Stomach smooth muscle (tissue), 2 donors: ENCODE measurements around the gene DACT1.

ENCODE experiments used
- H3K27ac ChIP-seq: one replicate; pipeline ENCODE4 v1.7.0; 2013; ENCODE audit warnings: mild to moderate bottlenecking, low read length, inconsistent platforms
- H3K27me3 ChIP-seq, 2 donors: one replicate each; pipeline ENCODE4 v1.7.0; 2013; ENCODE audit warnings: low read length in 2 of 2; ENCODE audit not compliant: insufficient read depth in 2 of 2, control insufficient read depth in 1 of 2
- H3K36me3 ChIP-seq, 2 donors: one replicate each; pipeline ENCODE4 v1.7.0; 2013; ENCODE audit warnings: low read length in 2 of 2; ENCODE audit not compliant: control insufficient read depth in 2 of 2, insufficient read depth in 2 of 2
- H3K4me1 ChIP-seq: one replicate; pipeline ENCODE4 v1.7.0; 2013; ENCODE audit warnings: low read length; ENCODE audit not compliant: control insufficient read depth, insufficient read depth
- H3K4me3 ChIP-seq, 2 donors: one replicate each; pipeline ENCODE4 v1.7.0; 2013; ENCODE audit warnings: low read length in 2 of 2
- H3K9ac ChIP-seq, 2 donors: one replicate each; pipeline ENCODE4 v1.7.0; 2013; ENCODE audit warnings: low read length in 2 of 2, mild to moderate bottlenecking in 1 of 2
- H3K9me3 ChIP-seq, 2 donors: one replicate each; pipeline ENCODE4 v1.7.0; 2013; ENCODE audit warnings: low read length in 2 of 2; ENCODE audit not compliant: control insufficient read depth in 2 of 2
- donor health status: healthy.
- donor health status: Pancreatic carcinoma.

Gene DACT1

DNA sequence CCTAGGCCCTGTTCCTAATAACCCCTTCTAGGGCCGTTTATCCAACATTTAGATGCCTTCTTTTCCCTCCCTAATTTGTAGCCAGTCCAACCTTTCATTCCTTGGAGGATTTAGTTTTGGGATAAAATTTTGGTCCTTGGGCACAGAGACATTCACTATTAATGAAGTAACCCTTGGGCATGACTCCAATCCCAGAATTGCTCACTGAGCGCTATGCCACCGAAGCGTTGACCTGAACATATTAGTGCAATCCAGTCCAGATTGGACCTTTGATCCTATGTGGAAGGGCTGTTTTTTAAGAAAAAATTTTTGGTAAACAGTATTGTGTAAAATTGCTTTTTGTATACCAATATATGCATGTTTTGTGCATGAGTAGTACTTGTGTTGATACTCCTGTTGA, 10.0 kb downstream of the DACT1 start:
- H3K4me3 ChIP-seq, result no peak overlapping the region
- H3K9ac ChIP-seq, result no peak overlapping the region
- peaks cover 20 to 27% of the 10 kb centered on the region in 2 donors for H3K36me3 ChIP-seq
- H3K27me3 ChIP-seq, result no peaks in the 10 kb centered on the region
- no peaks in the 10 kb centered on the region for H3K4me1 ChIP-seq
- H3K27ac ChIP-seq, result no peak overlapping the region
- no peaks in the 10 kb centered on the region for H3K9me3 ChIP-seq

DNA sequence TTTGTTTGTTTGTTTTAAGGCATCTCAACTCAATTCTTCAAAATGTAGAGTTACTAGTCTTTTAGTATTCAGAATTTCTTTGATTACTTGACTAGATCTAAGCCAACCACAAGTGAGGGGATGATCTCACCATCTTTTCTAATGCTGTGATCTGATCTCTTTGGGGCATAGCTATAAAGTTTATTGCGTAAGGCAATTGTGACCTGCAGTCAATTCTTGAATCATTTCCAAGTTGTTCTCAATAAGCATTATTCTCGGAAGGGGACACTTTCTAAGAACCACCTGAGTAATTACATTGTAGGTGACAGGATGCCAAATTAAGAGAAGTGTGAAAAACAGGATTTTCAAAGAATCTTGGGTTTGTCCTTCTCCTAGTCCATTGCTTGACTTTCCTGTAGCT, 13.1 kb downstream of the DACT1 start:
- Histone ChIP-seq H3K36me3 (peaks cover 2 to 10% of the 10 kb centered on the region in 2 donors), H3K4me3 (no peak overlapping the region), H3K9me3 (no peaks in the 10 kb centered on the region), H3K4me1 (no peaks in the 10 kb centered on the region), H3K9ac (no peak overlapping the region), H3K27ac (no peak overlapping the region), H3K27me3 (no peaks in the 10 kb centered on the region)

DNA sequence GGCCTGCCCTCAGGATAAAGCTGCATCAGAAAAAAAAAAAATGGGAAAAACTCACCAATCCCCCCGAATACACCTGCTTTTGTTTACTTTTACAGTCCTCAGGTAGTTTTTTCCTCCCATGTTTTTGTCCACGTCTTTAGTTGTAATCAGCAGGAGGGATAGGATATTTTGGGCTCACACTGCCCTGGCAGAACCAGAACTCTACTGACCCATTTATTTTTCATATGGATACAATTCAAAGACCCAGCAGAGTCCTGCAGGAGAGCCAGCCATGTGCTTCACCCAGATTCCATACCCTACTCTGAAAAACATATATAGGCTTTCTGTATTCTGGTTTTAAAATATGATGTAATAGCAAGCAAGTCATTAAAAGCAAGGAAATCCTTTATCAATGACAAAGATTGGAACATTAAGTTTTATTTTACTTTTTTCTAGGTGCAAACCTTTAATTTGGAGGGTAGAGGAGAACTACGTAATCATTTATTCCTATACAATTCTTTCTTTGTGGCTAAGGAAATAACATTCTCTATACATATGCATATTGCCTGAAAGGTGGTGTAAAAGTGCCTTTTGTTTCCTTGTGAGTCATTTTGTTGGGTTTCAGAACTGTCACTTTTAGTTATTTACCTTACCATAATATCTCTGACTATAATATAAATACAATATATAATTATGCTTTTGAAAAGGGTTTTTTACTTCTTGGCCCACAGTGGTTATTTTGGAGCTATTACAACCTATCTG, 19.1 kb downstream of the DACT1 start:
- H3K27me3 ChIP-seq, result no peaks in the 10 kb centered on the region
- H3K4me1 ChIP-seq, result no peaks in the 10 kb centered on the region
- no peaks in the 10 kb centered on the region for H3K9me3 ChIP-seq
- H3K4me3 ChIP-seq, result no peak overlapping the region
- no peak overlapping the region for H3K27ac ChIP-seq
- H3K9ac ChIP-seq, result no peak overlapping the region
- H3K36me3 ChIP-seq, result no peaks in the 10 kb centered on the region

DNA sequence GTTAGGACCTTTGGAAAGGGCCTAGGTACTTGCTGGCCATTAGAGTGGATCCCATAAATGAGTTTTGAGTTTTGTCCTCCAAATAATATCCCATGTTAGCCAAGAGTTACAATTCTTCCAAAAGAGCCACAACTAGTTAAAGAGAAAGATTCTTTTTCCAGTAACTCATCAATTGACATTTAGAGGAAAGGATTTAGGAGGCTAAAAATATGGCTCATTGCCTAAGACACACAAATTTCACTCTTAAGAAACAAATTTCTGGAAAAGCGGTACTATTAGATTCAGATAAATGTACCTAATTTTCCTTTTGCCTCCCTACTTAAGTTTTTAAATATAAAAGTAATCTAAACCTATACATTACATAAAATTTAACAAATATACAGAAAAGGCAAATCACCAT, 21.3 kb downstream of the DACT1 start:
- Histone ChIP-seq H3K27me3 (no peaks in the 10 kb centered on the region), H3K9me3 (no peaks in the 10 kb centered on the region), H3K9ac (no peak overlapping the region), H3K4me1 (no peaks in the 10 kb centered on the region), H3K4me3 (no peak overlapping the region), H3K27ac (no peak overlapping the region), H3K36me3 (no peaks in the 10 kb centered on the region)

DNA sequence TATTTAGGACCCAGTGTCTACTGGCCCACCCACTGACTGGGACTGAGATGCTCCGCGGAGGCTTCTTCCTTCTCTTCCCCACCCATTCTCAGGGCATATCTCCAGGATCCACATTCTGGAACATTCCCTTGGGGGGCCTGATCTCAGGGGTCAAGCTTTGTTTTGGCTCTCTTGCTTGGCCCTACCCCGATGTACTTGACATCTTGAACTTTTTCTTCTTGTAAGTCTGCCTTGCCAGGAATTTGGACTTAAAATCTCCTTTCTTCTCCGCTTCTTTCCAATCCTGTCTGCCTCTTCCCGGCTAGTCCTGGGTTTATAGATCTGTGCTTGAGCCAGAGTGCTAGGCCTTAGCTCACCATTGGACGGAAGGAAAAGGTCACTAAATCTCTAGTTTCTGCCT, 22.1 kb downstream of the DACT1 start:
- H3K36me3 ChIP-seq, result no peaks in the 10 kb centered on the region

DNA sequence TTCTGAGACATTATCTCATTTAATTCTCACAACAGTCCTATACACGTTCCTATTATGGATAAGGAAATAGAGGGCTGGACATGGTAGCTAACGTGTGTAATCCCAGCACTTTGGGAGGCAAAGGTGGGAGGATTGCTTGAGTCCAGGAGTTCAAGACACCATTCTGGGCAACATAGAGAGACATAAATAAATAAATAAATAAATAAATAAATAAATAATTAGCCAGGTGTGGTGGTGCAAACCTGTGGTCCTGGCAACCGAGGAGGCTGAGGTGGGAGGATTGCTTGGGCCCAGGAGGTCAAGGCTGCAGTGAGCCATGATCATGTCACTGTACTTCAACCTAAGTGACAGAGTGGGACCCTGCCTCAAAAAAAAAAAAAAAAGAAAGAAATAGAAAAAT, 22.6 kb downstream of the DACT1 start:
- Histone ChIP-seq H3K36me3 (no peaks in the 10 kb centered on the region), H3K9me3 (no peaks in the 10 kb centered on the region), H3K4me3 (no peak overlapping the region), H3K27ac (no peak overlapping the region), H3K9ac (no peak overlapping the region), H3K27me3 (no peaks in the 10 kb centered on the region), H3K4me1 (no peaks in the 10 kb centered on the region)

More for the DNA sequence above, 22.1 kb downstream of the DACT1 start:
- Histone ChIP-seq H3K4me3 (no peak overlapping the region), H3K9me3 (no peaks in the 10 kb centered on the region), H3K27ac (no peak overlapping the region), H3K4me1 (no peaks in the 10 kb centered on the region), H3K9ac (no peak overlapping the region), H3K27me3 (no peaks in the 10 kb centered on the region)

DNA sequence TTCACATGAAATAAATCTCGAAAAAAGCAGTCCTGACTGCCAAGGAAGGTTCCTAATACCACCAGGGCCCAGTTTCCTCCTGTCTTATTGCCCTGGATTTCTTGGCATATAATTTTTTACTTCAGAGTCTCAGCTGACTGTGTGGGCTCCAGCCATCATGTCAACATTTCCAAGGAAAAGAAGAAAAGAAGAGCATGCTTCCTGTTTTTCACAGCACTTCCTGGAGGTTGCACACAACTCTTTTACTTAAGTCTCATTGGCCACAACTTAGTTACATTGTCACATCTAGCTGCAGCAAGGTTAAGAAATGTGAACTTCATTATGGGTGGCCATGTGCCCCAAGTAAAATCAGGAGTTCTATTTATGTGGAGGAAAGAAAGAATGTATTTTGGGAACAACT, 24.3 kb downstream of the DACT1 start:
- H3K9me3 ChIP-seq, result no peaks in the 10 kb centered on the region
- H3K27ac ChIP-seq, result no peak overlapping the region
- no peak overlapping the region for H3K9ac ChIP-seq
- H3K4me1 ChIP-seq, result no peaks in the 10 kb centered on the region
- H3K27me3 ChIP-seq, result no peaks in the 10 kb centered on the region
- no peak overlapping the region for H3K4me3 ChIP-seq
- no peaks in the 10 kb centered on the region for H3K36me3 ChIP-seq

DNA sequence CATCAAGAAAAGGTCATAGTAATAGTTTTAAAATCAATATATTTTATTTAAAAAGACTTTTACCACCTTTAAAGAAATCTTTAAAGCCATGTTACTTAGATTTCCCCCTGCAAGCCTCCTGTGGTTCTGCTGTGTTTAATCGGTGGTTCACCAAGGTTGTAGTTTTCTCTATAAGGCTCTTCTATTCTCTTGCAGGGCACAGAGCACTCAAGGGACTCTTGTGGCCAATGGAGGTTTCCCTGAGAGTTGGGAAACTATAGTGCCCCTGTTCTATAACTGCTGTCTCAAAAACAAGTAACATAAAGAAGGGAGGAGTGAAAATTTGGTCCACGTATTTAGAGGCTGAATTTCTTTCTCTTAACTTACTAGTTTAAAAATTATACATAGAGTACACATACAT, 25.0 kb downstream of the DACT1 start:
- H3K4me3 ChIP-seq, result no peak overlapping the region
- no peak overlapping the region for H3K9ac ChIP-seq
- H3K36me3 ChIP-seq, result no peaks in the 10 kb centered on the region
- H3K27ac ChIP-seq, result no peak overlapping the region
- no peaks in the 10 kb centered on the region for H3K9me3 ChIP-seq
- no peaks in the 10 kb centered on the region for H3K27me3 ChIP-seq
- H3K4me1 ChIP-seq, result no peaks in the 10 kb centered on the region

DNA sequence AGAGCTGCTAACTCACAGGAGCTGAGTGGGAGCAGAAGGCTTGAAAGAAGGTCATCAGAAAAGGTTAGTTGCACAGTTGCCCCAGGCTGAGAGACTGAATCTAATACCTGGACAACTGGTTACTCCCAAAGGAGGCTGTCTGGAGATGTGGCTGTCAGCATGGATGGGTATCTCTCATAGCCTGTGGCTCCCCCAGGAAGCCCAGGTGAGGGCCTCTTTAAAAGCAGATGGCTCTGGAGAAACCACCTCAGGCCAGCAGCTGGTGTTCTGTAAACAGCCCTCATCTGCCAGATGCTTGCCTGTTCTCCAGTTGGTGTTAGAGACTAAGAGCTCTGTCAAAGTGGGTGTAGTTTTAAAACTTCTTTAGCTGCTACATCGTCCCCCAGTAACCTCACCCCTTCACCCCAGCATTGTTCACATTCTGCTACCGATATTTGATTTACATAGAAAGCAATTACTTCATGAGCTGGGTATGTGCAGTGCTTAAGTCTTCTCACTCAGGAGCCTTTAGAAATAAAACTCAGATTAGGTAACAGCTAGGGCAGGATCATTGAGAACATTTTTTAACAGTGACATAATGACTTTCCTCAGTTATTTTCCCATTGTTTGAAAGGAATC, 25.8 kb downstream of the DACT1 start:
- H3K4me3 ChIP-seq, result no peak overlapping the region
- H3K27me3 ChIP-seq, result no peaks in the 10 kb centered on the region
- H3K27ac ChIP-seq, result no peak overlapping the region
- H3K36me3 ChIP-seq, result no peaks in the 10 kb centered on the region
- no peak overlapping the region for H3K9ac ChIP-seq
- no peaks in the 10 kb centered on the region for H3K9me3 ChIP-seq
- no peaks in the 10 kb centered on the region for H3K4me1 ChIP-seq

DNA sequence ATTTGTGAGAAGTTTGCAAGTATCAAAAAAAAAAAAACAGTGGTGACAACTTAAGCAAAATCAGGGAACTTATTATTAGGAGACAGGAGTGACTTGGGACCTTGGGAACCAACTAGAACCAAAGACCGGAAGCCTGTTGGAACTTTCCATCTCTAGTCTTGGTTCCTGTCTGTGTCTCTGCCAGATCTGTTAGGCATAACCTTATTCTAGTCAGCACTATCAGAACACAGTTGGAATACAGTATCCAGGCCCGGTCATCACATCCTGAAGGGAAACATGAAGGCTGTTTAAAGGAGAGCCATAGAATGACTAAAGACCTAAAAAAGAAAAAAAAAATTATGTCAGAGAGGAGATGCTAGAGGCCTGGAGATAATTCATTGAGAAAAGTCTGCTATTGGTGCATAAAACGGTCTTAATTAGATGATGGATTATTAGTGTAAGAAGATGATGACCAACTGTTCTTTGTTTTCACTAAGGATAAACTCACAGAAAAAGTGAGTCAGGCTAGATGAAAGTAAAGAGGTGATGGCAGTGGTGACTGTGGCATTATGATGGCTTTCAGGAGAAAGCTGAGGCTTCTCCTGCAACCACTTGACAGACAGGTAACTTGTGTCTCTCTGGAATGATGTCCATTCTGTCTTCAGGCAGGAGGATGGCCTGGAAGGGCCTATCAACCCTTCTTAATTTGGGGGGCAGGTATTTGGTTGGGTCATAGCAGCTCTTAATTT, 28.2 kb downstream of the DACT1 start:
- H3K4me3 ChIP-seq, result no peak overlapping the region
- no peaks in the 10 kb centered on the region for H3K4me1 ChIP-seq
- no peaks in the 10 kb centered on the region for H3K27me3 ChIP-seq
- no peak overlapping the region for H3K27ac ChIP-seq
- H3K9ac ChIP-seq, result no peak overlapping the region
- no peaks in the 10 kb centered on the region for H3K36me3 ChIP-seq
- no peaks in the 10 kb centered on the region for H3K9me3 ChIP-seq

DNA sequence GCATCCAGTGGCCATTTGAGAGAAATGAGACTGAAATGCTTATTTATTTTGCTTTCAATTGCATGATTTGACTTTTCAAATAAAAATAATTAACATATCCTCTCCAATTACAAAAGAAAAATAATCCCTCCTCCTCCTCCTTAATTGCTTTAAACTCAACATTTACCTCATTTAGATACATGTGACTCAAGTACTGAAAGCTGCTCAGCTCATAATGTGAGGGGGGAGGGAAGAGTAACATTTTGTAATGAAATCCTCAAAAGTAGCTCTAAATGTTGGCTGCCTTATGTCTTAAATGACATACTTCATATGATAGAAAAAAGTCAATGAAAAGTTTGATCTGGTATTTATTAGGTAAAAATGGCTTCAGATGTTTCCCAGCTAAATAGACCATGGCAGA, 29.0 kb downstream of the DACT1 start:
- H3K4me1 ChIP-seq, result no peaks in the 10 kb centered on the region
- H3K27me3 ChIP-seq, result no peaks in the 10 kb centered on the region
- no peak overlapping the region for H3K4me3 ChIP-seq
- H3K27ac ChIP-seq, result no peak overlapping the region
- no peaks in the 10 kb centered on the region for H3K36me3 ChIP-seq
- H3K9me3 ChIP-seq, result no peaks in the 10 kb centered on the region
- no peak overlapping the region for H3K9ac ChIP-seq
